Measurements from ENCODE around the gene ALKBH5.

GRCh38 chr17:18144855-18145254 lies 38.8 kb upstream of the ALKBH5 start:
- no peak for TF ChIP-seq CTCF (IDR thresholded peaks at IDR 0.05)
- no peak for TF ChIP-seq POLR2AphosphoS5 (IDR thresholded peaks at IDR 0.05; ENCODE audit: low read depth, low read length)
- TF ChIP-seq REST (IDR thresholded peaks at IDR 0.05; ENCODE audit: insufficient read depth in 1 of 2, low read depth in 2 of 2, low read length in 1 of 2) = no peak
- TF ChIP-seq SIN3A (IDR thresholded peaks at IDR 0.05; ENCODE audit: borderline replicate concordance, insufficient read depth, low read depth, low read length) = no peak
- no peak for TF ChIP-seq TCF7L2 (IDR thresholded peaks at IDR 0.05; ENCODE audit: low read depth, low read length)
